Right kidney (tissue), 1 donor: ENCODE data around the gene CIDEC.

Source experiments
- DNase-seq: peaks from one replicate; pipeline ENCODE4 v3.0.0-alpha.2; 2016

CIDEC gene

GRCh38 chr3:9843715-9844438, 36.2 kb downstream of the CIDEC start, which contains the start of gene RPUSD3:
Gene RPUSD3 (minus strand): TSS chr3:9844008. CDS start chr3:9843990, 18 bp downstream.
- peak; percentile 96 for DNase-seq

- no peak for DNase-seq
These were observed 39.0 kb downstream of the CIDEC start for GRCh38 chr3:9841015-9841414.

GRCh38 chr3:9838856-9839255, 41.2 kb downstream of the CIDEC start:
- no peak for DNase-seq

GRCh38 chr3:9837701-9838582, 42.1 kb downstream of the CIDEC start:
- DNase-seq, result no peak

- DNase-seq, result no peak
These were observed 45.3 kb downstream of the CIDEC start for GRCh38 chr3:9834520-9835380.

- DNase-seq, result no peak
These were observed 47.0 kb downstream of the CIDEC start for GRCh38 chr3:9833078-9833477.

GRCh38 chr3:9831253-9831652, 48.8 kb downstream of the CIDEC start:
- DNase-seq, result no peak

- no peak for DNase-seq
These were observed 51.0 kb downstream of the CIDEC start for GRCh38 chr3:9828801-9829755.

GRCh38 chr3:9826815-9827573, 53.1 kb downstream of the CIDEC start:
- DNase-seq, result no peak

- no peak for DNase-seq
These were observed 54.5 kb downstream of the CIDEC start for GRCh38 chr3:9825451-9826040.

GRCh38 chr3:9820946-9821345, 59.1 kb downstream of the CIDEC start:
- DNase-seq, result no peak

GRCh38 chr3:9820543-9820942, 59.5 kb downstream of the CIDEC start:
- no peak for DNase-seq

- DNase-seq, result no peak
These were observed 61.3 kb downstream of the CIDEC start for GRCh38 chr3:9818666-9819335.

- DNase-seq, result no peak
These were observed 62.6 kb downstream of the CIDEC start for GRCh38 chr3:9817436-9817835.
